Measurements from ENCODE around the gene CSRP3. TPM values are rescaled to one million over a fixed set of nuclear protein-coding genes. Genes with fewer than 3 reads are reported as not detected.

The CSRP3 gene
- total and polyA plus RNA-seq, 2 experiments from 2014 or later: not detected

- Histone ChIP-seq H3K4me2 (no peak overlapping the region), H3K36me3 (ENCODE audit: insufficient read depth) (peaks cover 37% of the 10 kb centered on the region), H3K79me2 (replicated peaks; ENCODE audit: insufficient read depth) (no peaks in the 10 kb centered on the region), H3K9me2 (ENCODE audit: insufficient read depth) (no peaks in the 10 kb centered on the region), H3K4me1 (ENCODE audit: insufficient read depth) (no peaks in the 10 kb centered on the region), H3K27me3 (ENCODE audit: insufficient read depth) (no peaks in the 10 kb centered on the region), H3K27ac (ENCODE audit: low read depth) (no peak overlapping the region), H3F3A (replicated peaks; ENCODE audit: low read depth) (no peaks in the 10 kb centered on the region), H2AFZ (no peak overlapping the region), H4K20me1 (replicated peaks; ENCODE audit: insufficient read depth) (peaks cover 6% of the 10 kb centered on the region; the same call in 1 of the 2 replicates), H3K4me3 (no peak overlapping the region)
- peaks cover 17% of the 10 kb centered on the region for H3K36me3 Mint-ChIP-seq (ENCODE audit: low read depth)
- no peaks in the 10 kb centered on the region for H3K9me3 Mint-ChIP-seq
- ATAC-seq (no peak), DNase-seq (ENCODE audit: low spot score) (no peak)
- TF ChIP-seq ETS1 (IDR thresholded peaks at IDR 0.05) (no peak), CREB1 (CRISPR knock-in tag; IDR thresholded peaks at IDR 0.05; ENCODE audit: low read depth) (no peak), ZNF114 (CRISPR knock-in tag; IDR thresholded peaks at IDR 0.05) (no peak), REST (IDR thresholded peaks at IDR 0.05; ENCODE audit: unreplicated experiment) (no peak), CTCF (conservative IDR thresholded peaks at IDR 0.05; ENCODE audit: low read depth in 2 of 2) (no peak), STAT1 (IDR thresholded peaks at IDR 0.05; ENCODE audit: unreplicated experiment) (no peak), POLR2AphosphoS5 (IDR thresholded peaks at IDR 0.05; ENCODE audit: low read depth) (no peak), EZH2phosphoT487 (IDR thresholded peaks at IDR 0.05; ENCODE audit: unreplicated experiment) (no peak), JUNB (IDR thresholded peaks at IDR 0.05; ENCODE audit: unreplicated experiment) (no peak), ZNF331 (CRISPR knock-in tag; IDR thresholded peaks at IDR 0.05; ENCODE audit: low read depth) (no peak), NANOG (IDR thresholded peaks at IDR 0.05; ENCODE audit: borderline replicate concordance) (no peak), EZH2 (IDR thresholded peaks at IDR 0.05; ENCODE audit: low read depth, unreplicated experiment) (no peak), ZNF462 (CRISPR knock-in tag; IDR thresholded peaks at IDR 0.05) (no peak)
- H3K4me1 Mint-ChIP-seq: no peaks in the 10 kb centered on the region
- no peak overlapping the region for H3K4me3 Mint-ChIP-seq
- H3K27me3 Mint-ChIP-seq (ENCODE audit: insufficient read depth, low read depth, poor library complexity): no peaks in the 10 kb centered on the region
- no peak overlapping the region for H3K27ac Mint-ChIP-seq
Observed at GRCh38 chr11:19173964-19174638, 27.7 kb downstream of the CSRP3 start.
